ENCODE results near the gene MYORG. TPM values are rescaled to one million over a fixed set of nuclear protein-coding genes. Genes with fewer than 3 reads are reported as not detected.

The MYORG gene
- total RNA-seq, 4 donors from 2014 or later: 8.6 to 149 (median 49.5) TPM

- intact Hi-C loops (cut with DNase I; ENCODE audit: low total_unique reads): no loop called here
- peaks cover 30% of the 10 kb centered on the region in 2 donors for H3K4me1 ChIP-seq
Measured at GRCh38 chr9:34347800-34348158, 28.9 kb downstream of the MYORG start.

GRCh38 chr9:34346873-34347799 is 29.6 kb downstream of the MYORG start:
- DNase-seq (no peak), ATAC-seq (no peak)
- intact Hi-C loops (cut with DNase I; ENCODE audit: low total_unique reads) (no loop called here), in situ Hi-C loops (cut with MboI; ENCODE audit: low sequenced_read_pairs in 4 of 4) (no loop called here)
- Histone ChIP-seq H3K27me3 (no peaks in the 10 kb centered on the region), H3K4me1 (peaks cover 36% of the 10 kb centered on the region in 2 donors), H3K27ac (no peak overlapping the region), H3K4me3 (no peak overlapping the region), H3K36me3 (no peaks in the 10 kb centered on the region), H3K9me3 (no peaks in the 10 kb centered on the region)
- TF ChIP-seq POLR2A (IDR thresholded peaks at IDR 0.05): no peak
- no peak for TF ChIP-seq CTCF (IDR thresholded peaks at IDR 0.05 in 4 of 5, conservative IDR thresholded peaks at IDR 0.05 in 1 of 5)

More at GRCh38 chr9:34347800-34348158, 28.9 kb downstream of the MYORG start:
- DNase-seq (no peak), ATAC-seq (no peak)
- Histone ChIP-seq H3K27ac (no peak overlapping the region), H3K36me3 (no peaks in the 10 kb centered on the region), H3K27me3 (no peaks in the 10 kb centered on the region), H3K9me3 (no peaks in the 10 kb centered on the region), H3K4me3 (no peak overlapping the region)
- in situ Hi-C loops (cut with MboI; ENCODE audit: low sequenced_read_pairs in 4 of 4): no loop called here
- TF ChIP-seq POLR2A (IDR thresholded peaks at IDR 0.05): no peak
- TF ChIP-seq CTCF (IDR thresholded peaks at IDR 0.05 in 4 of 5, conservative IDR thresholded peaks at IDR 0.05 in 1 of 5): no peak

- Histone ChIP-seq H3K27me3 (no peaks in the 10 kb centered on the region), H3K9me3 (no peaks in the 10 kb centered on the region), H3K4me3 (peak overlapping the region in 1 of 4 donors; percentile 6), H3K27ac (peak overlapping the region; percentile 71 to 93 (median 80)), H3K4me1 (peaks cover 41 to 50% of the 10 kb centered on the region in 2 donors), H3K36me3 (peaks cover 0 to 7% of the 10 kb centered on the region in 2 donors)
- ATAC-seq (peak; percentile 89 to 91), DNase-seq (peak; percentile 33 to 64)
- in situ Hi-C loops (cut with MboI; ENCODE audit: low sequenced_read_pairs in 4 of 4) (no loop called here), intact Hi-C loops (cut with DNase I; ENCODE audit: low total_unique reads) (loop anchor here (2.0 kb wide), 1 partner anchor 31 kb away; no protein-coding TSS in a partner anchor)
- no peak for TF ChIP-seq CTCF (IDR thresholded peaks at IDR 0.05 in 4 of 5, conservative IDR thresholded peaks at IDR 0.05 in 1 of 5)
- TF ChIP-seq POLR2A (IDR thresholded peaks at IDR 0.05): no peak
Measured at GRCh38 chr9:34343605-34344004, 33.1 kb downstream of the MYORG start.

- intact Hi-C loops (cut with DNase I; ENCODE audit: low total_unique reads) (loop anchor here (2.0 kb wide), 1 partner anchor 32 kb away; no protein-coding TSS in a partner anchor), in situ Hi-C loops (cut with MboI; ENCODE audit: low sequenced_read_pairs in 4 of 4) (no loop called here)
- Histone ChIP-seq H3K27me3 (no peaks in the 10 kb centered on the region), H3K36me3 (peaks cover 0 to 7% of the 10 kb centered on the region in 2 donors), H3K9me3 (no peaks in the 10 kb centered on the region), H3K27ac (peak overlapping the region; percentile 71 to 93 (median 80)), H3K4me3 (peak overlapping the region in 1 of 4 donors; percentile 6), H3K4me1 (peaks cover 45 to 53% of the 10 kb centered on the region in 2 donors)
- TF ChIP-seq POLR2A (IDR thresholded peaks at IDR 0.05) (no peak), CTCF (IDR thresholded peaks at IDR 0.05 in 4 of 5, conservative IDR thresholded peaks at IDR 0.05 in 1 of 5) (no peak)
- peak; percentile 48 to 90 for DNase-seq
- peak; percentile 69 to 81 for ATAC-seq
Measured at GRCh38 chr9:34343090-34343489, 33.6 kb downstream of the MYORG start.
